Ovary (tissue), 3 donors: ENCODE measurements around the gene RAB37.

Source experiments
- CTCF ChIP-seq, 3 donors: fragments of 450-650 bp in 2 of 3; fragments of 200-600 bp in 1 of 3; IDR thresholded peaks; one replicate each; pipeline versions ENCODE4 v1.5.1 to v1.8.0; 2016 to 2022; ENCODE audit warnings: antibody characterized with exemption in 3 of 3, mild to moderate bottlenecking in 1 of 3
- POLR2A ChIP-seq: fragments of 450-650 bp; IDR thresholded peaks from one replicate; pipeline ENCODE4 v1.6.1; 2017; ENCODE audit warnings: antibody characterized with exemption, mild to moderate bottlenecking, moderate library complexity
- donor health status: DM: no; HTN: no; CAD: no.

GRCh38 chr17:74754832-74755231 lies 17.8 kb downstream of the RAB37 start:
- TF ChIP-seq POLR2A (no peak), CTCF (IDR thresholded peaks at IDR 0.05) (no peak)
